Thyroid gland (tissue), 4 donors: ENCODE results near the gene CDH16. TPM values are rescaled to one million over a fixed set of nuclear protein-coding genes. Genes with fewer than 3 reads are reported as not detected.

Experiments used
- DNase-seq, 2 donors: peaks; one replicate each; pipeline ENCODE4 v3.0.0-alpha.2; 2019
- H3K27ac ChIP-seq, 3 donors: fragments of 200-600 bp; sonication (generic); 1 replicate in 2 of 3; 2 replicates in 1 of 3; pipeline ENCODE4 v1.5.1; 2016 to 2019; ENCODE audit warnings: mild to moderate bottlenecking in 1 of 3, moderate library complexity in 1 of 3
- H3K27me3 ChIP-seq: fragments of 200-600 bp; sonication (generic); one replicate; pipeline ENCODE4 v1.5.1; 2019
- H3K36me3 ChIP-seq, 2 donors: fragments of 200-600 bp; sonication (generic); one replicate each; pipeline ENCODE4 v1.5.1; 2016 to 2019
- H3K4me1 ChIP-seq, 2 donors: fragments of 200-600 bp; sonication (generic); one replicate each; pipeline ENCODE4 v1.5.1; 2017 to 2019
- H3K4me3 ChIP-seq, 3 donors: fragments of 200-600 bp; sonication (generic); replicated peaks in 1 of 3; 1 replicate in 2 of 3; 2 replicates in 1 of 3; pipeline ENCODE4 v1.5.1; 2016; ENCODE audit warnings: mild to moderate bottlenecking in 1 of 3
- H3K9me3 ChIP-seq: fragments of 200-600 bp; sonication (generic); one replicate; pipeline ENCODE4 v1.5.1; 2017
- CTCF ChIP-seq, 6 experiments: fragments of 200-600 bp in 3 of 6; fragments of 450-650 bp in 3 of 6; sonication (generic) in 3 of 6; IDR thresholded peaks; one replicate each; pipeline ENCODE4 v1.5.1; 2016 to 2019; ENCODE audit warnings: antibody characterized with exemption in 6 of 6, mild to moderate bottlenecking in 2 of 6, inconsistent platforms in 1 of 6, moderate library complexity in 1 of 6
- POLR2A ChIP-seq, 2 donors: fragments of 450-650 bp; IDR thresholded peaks; one replicate each; pipeline ENCODE4 v1.6.1; 2017; ENCODE audit warnings: antibody characterized with exemption in 2 of 2, mild to moderate bottlenecking in 2 of 2, moderate library complexity in 1 of 2
- WGBS, 2 donors: methylation state at CpG; one replicate each; pipeline ENCODE4 v1.1.5; 2017; 5-methylcytosine and 5-hydroxymethylcytosine counted together
- intact Hi-C: fragments of 100-400 bp; cut with DNase I; formaldehyde crosslinking; loops from one replicate; pipeline ENCODE4 v1.15.1; 2023
- total RNA-seq, 4 donors: library from RNA; depleted of rRNA; stranded (reverse); fragments of >200 nt; gene quantifications; one replicate each; pipeline ENCODE4 v1.2.3, GENCODE V29; 2016

Gene CDH16
- total RNA-seq, 4 donors from 2014 or later: 43.1 to 166 (median 134) TPM

DNA sequence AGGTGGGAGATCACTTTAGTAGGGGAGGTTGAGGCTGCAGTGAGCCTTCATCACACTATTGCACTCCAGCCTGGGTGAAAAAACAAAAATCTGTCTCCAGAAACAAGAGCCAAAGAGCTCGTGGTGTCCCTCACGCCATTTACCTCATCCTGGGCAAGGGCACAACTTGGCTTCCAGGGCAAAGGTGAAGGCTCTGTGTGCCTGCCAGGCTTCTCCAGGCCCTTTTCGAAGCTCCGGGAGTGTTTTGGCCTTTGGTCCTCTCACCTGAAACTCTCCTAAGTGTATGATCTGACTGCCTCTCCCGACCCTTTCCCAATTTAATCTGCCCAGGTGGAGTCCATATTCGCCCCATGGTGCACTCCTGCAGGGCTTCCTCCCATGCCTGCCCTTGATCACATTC, 30.8 kb upstream of the CDH16 start:
- WGBS, 2 donors: 82% methylated on average over 6 of the region's 6 CpGs
- H3K4me1 ChIP-seq: peaks cover 10 to 11% of the 10 kb centered on the region in 2 donors
- no peaks in the 10 kb centered on the region for H3K9me3 ChIP-seq
- no peak overlapping the region for H3K4me3 ChIP-seq
- TF ChIP-seq CTCF (IDR thresholded peaks at IDR 0.05): no peak
- no peak for TF ChIP-seq POLR2A (IDR thresholded peaks at IDR 0.05)
- H3K27ac ChIP-seq: no peak overlapping the region
- H3K36me3 ChIP-seq: no peaks in the 10 kb centered on the region
- intact Hi-C loops: no loop called here
- DNase-seq: no peak
- H3K27me3 ChIP-seq: no peaks in the 10 kb centered on the region

DNA sequence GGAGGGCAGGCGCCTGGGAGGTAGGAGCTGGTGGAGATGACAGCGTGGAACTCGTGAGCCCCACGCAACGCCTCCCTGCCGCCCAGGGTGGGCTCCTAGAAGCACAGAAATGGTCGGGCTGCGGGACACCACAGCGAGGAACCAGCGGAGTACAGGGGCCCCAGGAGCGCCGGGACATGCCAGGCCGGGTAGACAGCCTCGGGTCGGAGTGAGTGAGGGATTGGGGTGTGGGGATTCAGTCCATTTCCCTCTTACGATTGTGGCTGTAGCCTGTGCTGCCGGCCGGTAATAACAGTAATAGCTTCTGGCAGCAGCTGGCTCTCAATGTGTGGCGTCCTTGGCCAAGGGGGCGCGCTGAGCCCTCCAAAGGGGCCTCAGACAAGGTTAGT, 30.1 kb upstream of the CDH16 start:
- WGBS, 2 donors: 33 to 41% methylated on average over 3 to 12 of the region's 21 CpGs
- intact Hi-C loops: no loop called here
- no peak for DNase-seq

GRCh38 chr16:66948134-66948836, 29.6 kb upstream of the CDH16 start:
- Histone ChIP-seq H3K27me3 (no peaks in the 10 kb centered on the region), H3K9me3 (no peaks in the 10 kb centered on the region), H3K4me1 (peaks cover 10 to 11% of the 10 kb centered on the region in 2 donors), H3K36me3 (peaks cover 1 to 7% of the 10 kb centered on the region in 2 donors), H3K4me3 (peak overlapping the region in 2 of 3 donors; percentile 25 to 28), H3K27ac (no peak overlapping the region)
- intact Hi-C loops: no loop called here
- 1 to 3% methylated on average over 15 to 25 of the region's 44 CpGs for WGBS, 2 donors
- TF ChIP-seq POLR2A (IDR thresholded peaks at IDR 0.05): no peak
- TF ChIP-seq CTCF (IDR thresholded peaks at IDR 0.05): no peak
- DNase-seq: peak; percentile 54 to 68

More for the DNA sequence above, 30.1 kb upstream of the CDH16 start:
- H3K27me3 ChIP-seq: no peaks in the 10 kb centered on the region
- no peaks in the 10 kb centered on the region for H3K9me3 ChIP-seq
- H3K4me1 ChIP-seq: peaks cover 10 to 11% of the 10 kb centered on the region in 2 donors
- peak overlapping the region in 1 of 3 donors; percentile 28 for H3K4me3 ChIP-seq
- TF ChIP-seq CTCF (IDR thresholded peaks at IDR 0.05) (no peak), POLR2A (IDR thresholded peaks at IDR 0.05) (no peak)
- peaks cover 0 to 1% of the 10 kb centered on the region in 2 donors for H3K36me3 ChIP-seq
- no peak overlapping the region for H3K27ac ChIP-seq

DNA sequence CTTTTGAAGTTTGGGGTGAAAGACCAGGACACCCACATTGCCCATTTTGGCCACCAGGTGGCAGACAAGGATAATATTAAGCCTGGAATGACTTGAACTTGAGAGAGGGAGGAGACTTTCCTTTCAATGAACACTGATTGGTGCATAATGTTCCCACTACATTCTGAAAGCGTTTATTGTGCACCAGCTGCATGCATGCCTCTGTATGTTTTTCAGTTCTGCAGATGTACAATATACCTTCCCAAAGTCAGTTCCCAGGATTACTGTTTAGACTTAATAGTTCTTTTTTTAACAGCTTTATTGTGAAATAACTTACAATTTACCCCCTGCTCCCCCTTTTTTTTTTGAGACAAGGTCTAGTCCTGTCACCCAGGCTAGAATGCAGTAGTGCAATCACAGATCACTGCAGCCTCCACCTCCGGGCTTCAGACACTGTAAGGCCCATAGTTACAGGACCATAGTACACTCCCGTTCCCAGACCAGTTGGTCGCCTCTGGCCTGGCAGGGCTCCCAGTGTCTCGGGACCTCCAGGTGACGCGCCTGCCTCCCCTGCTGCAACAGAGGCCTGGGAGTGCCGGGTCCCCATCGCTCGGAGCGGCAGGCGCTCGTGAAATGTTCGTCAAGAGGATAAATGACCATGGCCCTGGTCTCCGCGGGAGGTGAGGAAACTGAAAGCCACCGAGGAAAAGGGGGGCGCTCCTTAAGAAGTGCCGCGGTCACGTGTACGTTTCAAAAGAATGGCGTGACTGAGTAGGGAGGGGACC, 28.8 kb upstream of the CDH16 start:
- 0% methylated on average over 9 to 14 of the region's 23 CpGs for WGBS, 2 donors
- H3K36me3 ChIP-seq: peaks cover 9 to 14% of the 10 kb centered on the region in 2 donors
- peak overlapping the region in 2 of 3 donors; percentile 25 to 28 for H3K4me3 ChIP-seq
- DNase-seq: peak; percentile 83 to 87
- H3K4me1 ChIP-seq: peaks cover 10 to 11% of the 10 kb centered on the region in 2 donors
- peak; percentile 78 to 91 (median 87) for TF ChIP-seq CTCF (IDR thresholded peaks at IDR 0.05)
- TF ChIP-seq POLR2A (IDR thresholded peaks at IDR 0.05): peak in 1 of 2 donors; percentile 16
- intact Hi-C loops: no loop called here
- H3K27ac ChIP-seq: no peak overlapping the region
- H3K27me3 ChIP-seq: no peaks in the 10 kb centered on the region
- no peaks in the 10 kb centered on the region for H3K9me3 ChIP-seq

- WGBS, 2 donors: 29 to 35% methylated on average over 5 of the region's 5 CpGs
- intact Hi-C loops: no loop called here
- Histone ChIP-seq H3K9me3 (no peaks in the 10 kb centered on the region), H3K27me3 (no peaks in the 10 kb centered on the region), H3K4me3 (no peak overlapping the region), H3K4me1 (peaks cover 10 to 11% of the 10 kb centered on the region in 2 donors), H3K27ac (no peak overlapping the region), H3K36me3 (peaks cover 14 to 19% of the 10 kb centered on the region in 2 donors)
- DNase-seq: no peak
- TF ChIP-seq POLR2A (IDR thresholded peaks at IDR 0.05) (no peak), CTCF (IDR thresholded peaks at IDR 0.05) (no peak)
These were observed 28.3 kb upstream of the CDH16 start for GRCh38 chr16:66946974-66947301.
